Lower leg skin (tissue), 4 donors: ENCODE results near the gene IGF2. TPM values are rescaled to one million over a fixed set of nuclear protein-coding genes. Genes with fewer than 3 reads are reported as not detected.

Experiments
- DNase-seq, 2 donors: peaks; one replicate each; pipeline ENCODE4 v3.0.0-alpha.2; 2019; ENCODE audit warnings: low spot score in 2 of 2
- H3K4me3 ChIP-seq: fragments of 200-600 bp; sonication (generic); 2 replicates; pipeline ENCODE4 v1.5.1; 2017; ENCODE audit warnings: mild to moderate bottlenecking, low read depth; ENCODE audit not compliant: poor library complexity, severe bottlenecking
- CTCF ChIP-seq, 3 donors: fragments of 450-650 bp; IDR thresholded peaks; one replicate each; pipeline ENCODE4 v1.5.1; 2016; ENCODE audit warnings: antibody characterized with exemption in 3 of 3, mild to moderate bottlenecking in 3 of 3, moderate library complexity in 2 of 3
- POLR2A ChIP-seq, 2 donors: fragments of 450-650 bp; IDR thresholded peaks; one replicate each; pipeline ENCODE4 v1.6.1; 2016 to 2017; ENCODE audit warnings: antibody characterized with exemption in 2 of 2, mild to moderate bottlenecking in 1 of 2, moderate library complexity in 1 of 2
- WGBS, 2 donors: methylation state at CpG; one replicate each; pipeline ENCODE4 v1.1.5; 2018; 5-methylcytosine and 5-hydroxymethylcytosine counted together
- intact Hi-C: fragments of 100-400 bp; cut with DNase I; formaldehyde crosslinking; loops from one replicate; pipeline ENCODE4 v1.15.0; 2023; ENCODE audit warnings: low total_unique reads
- total RNA-seq, 4 donors: library from RNA; depleted of rRNA; stranded (reverse); fragments of >200 nt; gene quantifications; one replicate each; pipeline ENCODE4 v1.1.0, GENCODE V29; 2016

The IGF2 gene
- total RNA-seq, 4 donors from 2014 or later: 4.5 to 14.7 (median 6.0) TPM

GRCh38 chr11:2143799-2144543, 4.8 kb upstream of the IGF2 start:
- intact Hi-C loops: no loop called here
- no peak for DNase-seq
- no peak overlapping the region for H3K4me3 ChIP-seq
- 1 to 2% methylated on average over 64 to 72 of the region's 72 CpGs for WGBS, 2 donors
- TF ChIP-seq POLR2A (IDR thresholded peaks at IDR 0.05): no peak
- no peak for TF ChIP-seq CTCF (IDR thresholded peaks at IDR 0.05)

- intact Hi-C loops: no loop called here
- WGBS, 2 donors: 3 to 6% methylated on average over 12 of the region's 12 CpGs
- DNase-seq: no peak
- H3K4me3 ChIP-seq: no peak overlapping the region
- TF ChIP-seq POLR2A (IDR thresholded peaks at IDR 0.05) (no peak), CTCF (IDR thresholded peaks at IDR 0.05) (no peak)
Observed at GRCh38 chr11:2143477-2143798, 4.2 kb upstream of the IGF2 start.

DNA sequence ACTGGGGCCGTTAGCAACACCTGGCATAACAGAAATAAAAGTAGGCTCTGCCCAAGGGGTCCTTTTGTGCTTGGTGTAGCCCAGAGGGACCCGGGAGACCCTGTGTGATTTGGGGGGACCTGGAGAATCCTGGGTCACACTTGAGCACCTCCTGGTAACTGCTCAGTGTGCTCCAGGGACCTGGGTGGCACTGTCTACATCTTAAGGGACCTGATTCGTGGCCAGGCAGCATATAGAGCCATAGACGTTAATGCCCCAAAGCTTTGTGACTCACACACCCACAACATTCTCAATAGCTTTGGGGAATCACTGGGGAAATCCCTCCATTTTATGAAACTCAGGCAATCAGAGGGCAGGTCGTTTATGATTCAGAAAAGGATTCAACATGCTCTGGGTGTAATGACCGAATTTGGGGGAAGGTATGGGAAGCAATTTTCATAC, 3.6 kb upstream of the IGF2 start:
- 7 to 9% methylated on average over 6 of the region's 6 CpGs for WGBS, 2 donors
- TF ChIP-seq CTCF (IDR thresholded peaks at IDR 0.05): no peak
- TF ChIP-seq POLR2A (IDR thresholded peaks at IDR 0.05): no peak
- intact Hi-C loops: no loop called here
- no peak overlapping the region for H3K4me3 ChIP-seq
- no peak for DNase-seq

DNA sequence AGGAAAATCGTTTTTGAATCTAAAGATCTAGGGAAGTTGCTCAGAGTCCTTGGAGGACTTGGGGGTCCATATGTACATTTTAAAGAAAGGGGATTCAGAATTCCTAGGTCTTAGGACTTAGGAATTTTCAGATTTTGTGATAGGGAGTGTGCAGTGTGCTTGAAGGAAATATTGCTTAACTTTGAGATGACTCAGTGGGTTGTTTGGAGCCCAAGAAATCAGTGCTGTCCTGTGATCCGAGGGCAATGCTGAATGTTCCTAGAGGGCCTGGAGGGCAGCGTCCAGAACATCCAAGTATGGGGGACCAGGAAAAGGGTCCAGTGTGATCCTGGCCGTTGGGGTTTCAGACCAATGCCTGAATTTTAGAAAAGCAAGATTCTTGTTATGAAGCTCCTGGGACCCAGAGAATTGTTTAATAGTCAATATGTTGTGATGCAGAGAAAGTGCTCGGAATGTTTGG, 3.1 kb upstream of the IGF2 start:
- DNase-seq: no peak
- no peak overlapping the region for H3K4me3 ChIP-seq
- intact Hi-C loops: no loop called here
- 8 to 23% methylated on average over 5 of the region's 5 CpGs for WGBS, 2 donors
- no peak for TF ChIP-seq CTCF (IDR thresholded peaks at IDR 0.05)
- TF ChIP-seq POLR2A (IDR thresholded peaks at IDR 0.05): no peak

- no peak for TF ChIP-seq POLR2A (IDR thresholded peaks at IDR 0.05)
- no peak for TF ChIP-seq CTCF (IDR thresholded peaks at IDR 0.05)
- WGBS, 2 donors: 11 to 12% methylated on average over 48 to 69 of the region's 102 CpGs
- no peak overlapping the region for H3K4me3 ChIP-seq
- intact Hi-C loops: no loop called here
- no peak for DNase-seq
Observed at GRCh38 chr11:2140411-2141400, 1.5 kb upstream of the IGF2 start.
